ENCODE data around the gene CACNA1S.
A peak's percentile ranks its signal among the peaks of the same experiment; 100 is the strongest.

The CACNA1S gene

GRCh38 chr1:201112173-201112731, at the start of gene CACNA1S:
CACNA1S (minus strand) TSS chr1:201112426; CDS start chr1:201112339, 87 bp downstream.
- DNase-seq = no peak

GRCh38 chr1:201157949-201158348, 45.7 kb upstream of the CACNA1S start:
- no peak for DNase-seq

- DNase-seq = no peak
These were observed 44.6 kb upstream of the CACNA1S start for GRCh38 chr1:201156819-201157218.

GRCh38 chr1:201156346-201156745, 44.1 kb upstream of the CACNA1S start:
- DNase-seq = no peak

GRCh38 chr1:201155354-201155753, 43.1 kb upstream of the CACNA1S start:
- no peak for DNase-seq

GRCh38 chr1:201154389-201155165, 42.4 kb upstream of the CACNA1S start, which contains the start of gene TMEM9:
TMEM9 (minus strand) TSS chr1:201154474; CDS start chr1:201153923, 551 bp downstream.
- peak; percentile 99 for DNase-seq

GRCh38 chr1:201153474-201154388, 41.5 kb upstream of the CACNA1S start:
- DNase-seq = no peak

- DNase-seq = no peak
These were observed 37.2 kb upstream of the CACNA1S start for GRCh38 chr1:201149400-201149799.

GRCh38 chr1:201147396-201148015, 35.3 kb upstream of the CACNA1S start:
- no peak for DNase-seq

GRCh38 chr1:201146626-201147390, 34.6 kb upstream of the CACNA1S start:
- DNase-seq = no peak

- no peak for DNase-seq
These were observed 33.6 kb upstream of the CACNA1S start for GRCh38 chr1:201145816-201146215.

- DNase-seq = no peak
These were observed 32.9 kb upstream of the CACNA1S start for GRCh38 chr1:201145132-201145531.

GRCh38 chr1:201144701-201145100, 32.5 kb upstream of the CACNA1S start:
- DNase-seq = no peak

GRCh38 chr1:201143726-201144635, 31.8 kb upstream of the CACNA1S start:
- no peak for DNase-seq

GRCh38 chr1:201142849-201143725, 30.9 kb upstream of the CACNA1S start:
- no peak for DNase-seq

- no peak for DNase-seq
These were observed 30.0 kb upstream of the CACNA1S start for GRCh38 chr1:201142011-201142848.

GRCh38 chr1:201141418-201141817, 29.2 kb upstream of the CACNA1S start:
- no peak for DNase-seq

- no peak for DNase-seq
These were observed 28.7 kb upstream of the CACNA1S start for GRCh38 chr1:201140941-201141260.

Measured in stimulated activated CD4-positive, alpha-beta T cell treated with anti-CD3 and anti-CD28 coated beads, Interleukin-2, amount 100 ng/mL, for 24 hours (primary cell).